ENCODE measurements around the gene C1orf105.

Gene C1orf105

GRCh38 chr1:172455451-172455850, 35.0 kb downstream of the C1orf105 start:
- no peak for DNase-seq (ENCODE audit: low spot score)
- no peak for TF ChIP-seq CTCF (IDR thresholded peaks at IDR 0.05; ENCODE audit: extremely low read depth, insufficient read depth, missing control alignments)
- in situ Hi-C loops (cut with MboI; ENCODE audit: low pct_unique_long_range_greater_than_20kb, low sequenced_read_pairs, unreplicated experiment): loop anchor here (25.0 kb wide), 1 partner anchor 257 kb away; no protein-coding TSS in a partner anchor

- no peak for DNase-seq (ENCODE audit: low spot score)
- in situ Hi-C loops (cut with MboI; ENCODE audit: low pct_unique_long_range_greater_than_20kb, low sequenced_read_pairs, unreplicated experiment): loop anchor here (25.0 kb wide), 1 partner anchor 256 kb away; no protein-coding TSS in a partner anchor
- TF ChIP-seq CTCF (IDR thresholded peaks at IDR 0.05; ENCODE audit: extremely low read depth, insufficient read depth, missing control alignments): no peak
These were observed 35.9 kb downstream of the C1orf105 start for GRCh38 chr1:172456344-172456769.

DNA sequence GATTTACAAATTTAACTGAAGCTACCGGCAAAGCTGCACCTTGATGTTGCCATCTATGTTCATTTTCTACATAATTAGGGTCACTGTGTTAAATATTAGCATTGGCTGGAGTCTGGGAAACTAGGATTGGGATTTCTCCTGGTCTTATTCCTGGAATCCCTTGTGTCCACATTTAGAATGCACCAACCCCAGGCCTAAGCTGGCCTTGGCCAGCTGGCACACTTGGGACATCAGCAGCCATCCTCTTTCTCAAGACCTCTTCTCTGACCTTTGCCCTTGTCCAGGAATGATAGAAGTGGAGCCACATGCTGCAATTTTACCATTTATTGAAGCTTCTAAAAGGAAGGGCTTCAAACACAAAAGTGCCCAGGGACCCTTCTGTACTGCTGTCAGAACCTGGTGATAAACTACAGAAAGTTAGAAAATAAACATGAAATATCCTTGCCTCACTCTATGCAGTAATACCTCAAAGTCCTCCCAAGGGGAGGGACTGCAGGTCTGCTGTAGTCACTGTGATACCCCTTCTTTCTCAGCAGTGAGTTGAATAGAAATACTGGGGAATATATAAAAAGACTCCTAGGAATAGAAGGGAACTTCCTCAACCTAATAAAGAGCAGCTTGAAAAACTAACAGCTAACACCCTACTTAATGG, 37.1 kb downstream of the C1orf105 start:
- no peak for TF ChIP-seq CTCF (IDR thresholded peaks at IDR 0.05; ENCODE audit: extremely low read depth, insufficient read depth, missing control alignments)
- no peak for DNase-seq (ENCODE audit: low spot score)
- in situ Hi-C loops (cut with MboI; ENCODE audit: low pct_unique_long_range_greater_than_20kb, low sequenced_read_pairs, unreplicated experiment): loop anchor here (25.0 kb wide), 1 partner anchor 255 kb away; no protein-coding TSS in a partner anchor

GRCh38 chr1:172460177-172460576, 39.7 kb downstream of the C1orf105 start:
- no peak for TF ChIP-seq CTCF (IDR thresholded peaks at IDR 0.05; ENCODE audit: extremely low read depth, insufficient read depth, missing control alignments)
- in situ Hi-C loops (cut with MboI; ENCODE audit: low pct_unique_long_range_greater_than_20kb, low sequenced_read_pairs, unreplicated experiment): loop anchor here (25.0 kb wide), 1 partner anchor 252 kb away; no protein-coding TSS in a partner anchor

DNA sequence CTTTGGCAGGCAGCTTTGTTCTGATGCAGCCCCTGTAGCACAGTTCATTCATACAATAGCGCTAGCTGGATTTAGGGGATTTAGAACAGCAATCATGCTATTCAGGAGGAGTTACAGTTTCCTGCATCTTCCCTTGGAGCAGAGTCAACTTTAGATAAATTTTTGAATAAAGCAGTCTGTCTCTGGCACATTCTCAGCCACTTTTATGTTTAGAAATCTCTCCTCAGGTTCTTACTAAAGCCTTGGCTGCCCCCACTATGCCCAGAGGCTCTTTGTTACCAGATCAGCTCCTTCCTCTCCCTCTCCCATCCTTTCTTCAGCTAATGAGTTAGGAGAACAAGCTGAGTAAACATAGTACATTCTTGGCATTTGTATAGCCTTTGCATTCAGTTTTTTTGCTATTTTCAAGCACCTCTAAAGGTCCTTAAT, 40.4 kb downstream of the C1orf105 start:
- DNase-seq (ENCODE audit: low spot score): no peak
- no peak for TF ChIP-seq CTCF (IDR thresholded peaks at IDR 0.05; ENCODE audit: extremely low read depth, insufficient read depth, missing control alignments)
- in situ Hi-C loops (cut with MboI; ENCODE audit: low pct_unique_long_range_greater_than_20kb, low sequenced_read_pairs, unreplicated experiment): loop anchor here (25.0 kb wide), 1 partner anchor 251 kb away; no protein-coding TSS in a partner anchor

More at GRCh38 chr1:172460177-172460576, 39.7 kb downstream of the C1orf105 start:
- no peak for DNase-seq (ENCODE audit: low spot score)

GRCh38 chr1:172465617-172466016, 45.1 kb downstream of the C1orf105 start:
- TF ChIP-seq CTCF (IDR thresholded peaks at IDR 0.05; ENCODE audit: extremely low read depth, insufficient read depth, missing control alignments): no peak
- DNase-seq (ENCODE audit: low spot score): no peak
- in situ Hi-C loops (cut with MboI; ENCODE audit: low pct_unique_long_range_greater_than_20kb, low sequenced_read_pairs, unreplicated experiment): loop anchor here (25.0 kb wide), 1 partner anchor 247 kb away; no protein-coding TSS in a partner anchor
